Gastrocnemius medialis (tissue), 4 donors: Measurements from ENCODE around the gene PABPN1L. TPM values are rescaled to one million over a fixed set of nuclear protein-coding genes. Genes with fewer than 3 reads are reported as not detected.

ENCODE experiments used
- ATAC-seq, 2 donors: fragments of 150-250 bp; one replicate each; pipeline ENCODE4 v1.9.1; 2016
- DNase-seq, 2 donors: peaks; one replicate each; pipeline ENCODE4 v3.0.0-alpha.2; 2019
- H3K27ac ChIP-seq, 4 donors: fragments of 200-600 bp; sonication (generic); 1 replicate in 1 of 4; 2 replicates in 3 of 4; pipeline ENCODE4 v1.5.1; 2016 to 2018; ENCODE audit warnings: mild to moderate bottlenecking in 2 of 4, moderate library complexity in 1 of 4
- H3K27me3 ChIP-seq, 3 donors: fragments of 200-600 bp; sonication (generic) in 2 of 3; 1 replicate in 1 of 3; 2 replicates in 2 of 3; pipeline versions ENCODE4 v1.5.1 to v1.6.0; 2016 to 2019; ENCODE audit warnings: mild to moderate bottlenecking in 1 of 3, moderate library complexity in 1 of 3
- H3K36me3 ChIP-seq, 2 donors: fragments of 200-600 bp; sonication (generic) in 1 of 2; one replicate each; pipeline ENCODE4 v1.5.1; 2017 to 2018
- H3K4me1 ChIP-seq, 2 donors: fragments of 200-600 bp; sonication (generic) in 1 of 2; one replicate each; pipeline ENCODE4 v1.5.1; 2016 to 2017; ENCODE audit warnings: mild to moderate bottlenecking in 2 of 2
- H3K4me3 ChIP-seq, 4 donors: fragments of 200-600 bp; sonication (generic) in 3 of 4; 1 replicate in 1 of 4; 2 replicates in 3 of 4; pipeline ENCODE4 v1.5.1; 2016 to 2019; ENCODE audit warnings: mild to moderate bottlenecking in 2 of 4
- H3K9me3 ChIP-seq, 3 donors: fragments of 200-600 bp; sonication (generic) in 2 of 3; 1 replicate in 1 of 3; 2 replicates in 2 of 3; pipeline ENCODE4 v1.5.1; 2016 to 2019
- CTCF ChIP-seq, 5 experiments: fragments of 450-650 bp in 3 of 5; fragments of 200-600 bp in 2 of 5; sonication (generic) in 2 of 5; IDR thresholded peaks in 4 of 5; conservative IDR thresholded peaks in 1 of 5; 1 replicate in 4 of 5; 2 replicates in 1 of 5; pipeline ENCODE4 v1.5.1; 2016 to 2019; ENCODE audit warnings: antibody characterized with exemption in 5 of 5, mild to moderate bottlenecking in 3 of 5, moderate library complexity in 3 of 5
- POLR2A ChIP-seq, 2 donors: fragments of 450-650 bp; IDR thresholded peaks; one replicate each; pipeline ENCODE4 v1.6.1; 2017; ENCODE audit warnings: antibody characterized with exemption in 2 of 2, mild to moderate bottlenecking in 2 of 2, moderate library complexity in 2 of 2
- in situ Hi-C, 4 donors: fragments of 200-750 bp; cut with MboI; loops; one replicate each; pipeline versions ENCODE4 v1.15.0 to v1.8.0; 2017; ENCODE audit warnings: low sequenced_read_pairs in 4 of 4
- intact Hi-C: fragments of 100-400 bp; cut with DNase I; formaldehyde crosslinking; loops from one replicate; pipeline ENCODE4 v1.15.1; 2023; ENCODE audit warnings: low total_unique reads
- total RNA-seq, 4 donors: library from RNA; depleted of rRNA; stranded (reverse); fragments of >200 nt; gene quantifications; one replicate each; pipeline versions ENCODE4 v1.1.0 to v1.2.3, GENCODE V29; 2016

The PABPN1L gene
- total RNA-seq, 4 donors from 2014 or later, result not detected

DNA sequence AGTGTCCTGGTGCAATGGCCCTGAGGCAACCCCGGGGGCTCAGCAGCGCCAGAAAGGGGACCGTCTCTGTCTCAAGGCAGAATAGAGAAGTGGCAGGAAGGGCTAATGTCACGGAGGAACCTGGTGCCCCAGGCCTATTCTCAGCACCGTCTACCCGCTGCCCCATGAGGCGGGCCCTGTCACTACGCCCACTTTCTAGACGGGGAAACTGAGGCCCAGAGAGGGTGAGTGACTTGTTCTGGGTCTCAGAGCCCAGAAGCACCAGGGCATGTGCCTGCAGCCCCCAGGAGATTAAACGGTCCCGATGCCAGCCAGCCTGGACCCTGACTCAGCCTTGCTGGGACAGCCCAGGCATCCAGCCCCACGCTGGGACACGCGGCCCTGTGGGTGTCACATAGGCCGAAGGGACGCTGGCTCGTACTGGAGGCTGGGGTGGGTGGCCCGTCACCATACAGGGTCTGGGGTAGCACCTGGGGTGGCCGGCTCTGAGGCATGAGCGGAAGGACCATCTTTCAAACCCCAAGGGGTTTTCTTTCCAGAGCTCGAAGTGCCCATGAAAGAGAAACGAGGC lies 40.2 kb upstream of the PABPN1L start:
- in situ Hi-C loops, result no loop called here
- no peak for ATAC-seq
- TF ChIP-seq POLR2A (IDR thresholded peaks at IDR 0.05), result no peak
- TF ChIP-seq CTCF (IDR thresholded peaks at IDR 0.05 in 4 of 5, conservative IDR thresholded peaks at IDR 0.05 in 1 of 5), result no peak

GRCh38 chr16:88906020-88906419 lies 39.6 kb upstream of the PABPN1L start:
- Histone ChIP-seq H3K27me3 (no peaks in the 10 kb centered on the region), H3K4me3 (no peak overlapping the region), H3K27ac (no peak overlapping the region), H3K4me1 (peaks cover 10 to 23% of the 10 kb centered on the region in 2 donors), H3K9me3 (no peaks in the 10 kb centered on the region), H3K36me3 (no peaks in the 10 kb centered on the region)
- no peak for TF ChIP-seq CTCF (IDR thresholded peaks at IDR 0.05 in 4 of 5, conservative IDR thresholded peaks at IDR 0.05 in 1 of 5)
- TF ChIP-seq POLR2A (IDR thresholded peaks at IDR 0.05), result no peak
- DNase-seq, result no peak
- intact Hi-C loops, result loop anchor here (10.0 kb wide), 1 partner anchor 51 kb away; the partner anchor contains the start of genes GALNS and TRAPPC2L
- in situ Hi-C loops, result no loop called here
- no peak for ATAC-seq

More for the DNA sequence above, 40.2 kb upstream of the PABPN1L start:
- intact Hi-C loops, result loop anchor here (10.0 kb wide), 1 partner anchor 52 kb away; the partner anchor contains the start of genes GALNS and TRAPPC2L
- H3K4me1 ChIP-seq, result peaks cover 12 to 28% of the 10 kb centered on the region in 2 donors
- no peaks in the 10 kb centered on the region for H3K27me3 ChIP-seq
- no peak overlapping the region for H3K27ac ChIP-seq
- H3K36me3 ChIP-seq, result no peaks in the 10 kb centered on the region
- no peaks in the 10 kb centered on the region for H3K9me3 ChIP-seq
- no peak for DNase-seq
- no peak overlapping the region for H3K4me3 ChIP-seq

DNA sequence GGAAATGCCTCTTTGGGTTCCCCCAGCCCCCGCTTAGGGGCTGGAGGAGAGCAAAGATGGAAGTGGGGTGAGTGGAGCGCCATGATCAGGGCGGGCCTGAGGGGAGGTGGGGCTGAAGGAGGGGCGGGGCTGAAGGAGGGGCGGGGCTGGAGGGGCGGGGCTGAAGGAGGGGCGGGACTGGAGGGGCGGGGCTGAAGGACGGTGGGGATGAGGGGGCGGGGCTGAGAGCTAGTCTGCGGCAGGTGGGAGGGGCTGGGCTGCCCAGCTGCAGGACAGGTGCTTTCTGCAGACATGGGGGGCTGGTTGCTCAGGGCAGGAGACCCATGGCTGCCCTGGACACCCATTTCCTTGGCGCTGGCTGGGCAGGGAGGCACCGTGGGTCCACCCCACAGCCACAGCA lies 39.1 kb upstream of the PABPN1L start:
- TF ChIP-seq POLR2A (IDR thresholded peaks at IDR 0.05), result no peak
- TF ChIP-seq CTCF (IDR thresholded peaks at IDR 0.05 in 4 of 5, conservative IDR thresholded peaks at IDR 0.05 in 1 of 5), result no peak
- H3K36me3 ChIP-seq, result no peaks in the 10 kb centered on the region
- in situ Hi-C loops (no loop called here), intact Hi-C loops (loop anchor here (10.0 kb wide), 1 partner anchor 51 kb away; the partner anchor contains the start of genes GALNS and TRAPPC2L)
- H3K27ac ChIP-seq, result no peak overlapping the region
- H3K4me1 ChIP-seq, result peaks cover 7 to 20% of the 10 kb centered on the region in 2 donors
- H3K4me3 ChIP-seq, result no peak overlapping the region
- no peak for ATAC-seq
- no peaks in the 10 kb centered on the region for H3K27me3 ChIP-seq
- H3K9me3 ChIP-seq, result no peaks in the 10 kb centered on the region
- no peak for DNase-seq

GRCh38 chr16:88904676-88905365 lies 38.4 kb upstream of the PABPN1L start:
- no peaks in the 10 kb centered on the region for H3K36me3 ChIP-seq
- DNase-seq (no peak), ATAC-seq (no peak)
- intact Hi-C loops (loop anchor here (10.0 kb wide), 1 partner anchor 50 kb away; the partner anchor contains the start of genes GALNS and TRAPPC2L), in situ Hi-C loops (no loop called here)
- H3K4me3 ChIP-seq, result no peak overlapping the region
- H3K4me1 ChIP-seq, result peaks cover 7 to 20% of the 10 kb centered on the region in 2 donors
- no peaks in the 10 kb centered on the region for H3K27me3 ChIP-seq
- peak overlapping the region in 2 of 4 donors; percentile 25 to 39 for H3K27ac ChIP-seq
- H3K9me3 ChIP-seq, result no peaks in the 10 kb centered on the region
- TF ChIP-seq POLR2A (IDR thresholded peaks at IDR 0.05) (no peak), CTCF (IDR thresholded peaks at IDR 0.05 in 4 of 5, conservative IDR thresholded peaks at IDR 0.05 in 1 of 5) (no peak)
